GM23338 (cell line): ENCODE measurements around the gene ACVR1C.

Experiments used
- CREB1 ChIP-seq: fragments of 250-450 bp; sonication (Bioruptor Pico); IDR thresholded peaks from 2 replicates; pipeline ENCODE4 v1.5.0; 2020; ENCODE audit warnings: low read depth, mild to moderate bottlenecking, moderate library complexity
- TF ChIP-seq, protein P1 (sequence below), 2 experiments: fragments of 200-600 bp in 1 of 2; sonication (generic) in 1 of 2; conservative IDR thresholded peaks; 2 replicates each; pipeline versions ENCODE4 v1.5.1 to v1.6.1; 2016 to 2017; ENCODE audit warnings: antibody characterized with exemption in 2 of 2, low read depth in 2 of 2, mild to moderate bottlenecking in 2 of 2, moderate library complexity in 1 of 2

DNA sequence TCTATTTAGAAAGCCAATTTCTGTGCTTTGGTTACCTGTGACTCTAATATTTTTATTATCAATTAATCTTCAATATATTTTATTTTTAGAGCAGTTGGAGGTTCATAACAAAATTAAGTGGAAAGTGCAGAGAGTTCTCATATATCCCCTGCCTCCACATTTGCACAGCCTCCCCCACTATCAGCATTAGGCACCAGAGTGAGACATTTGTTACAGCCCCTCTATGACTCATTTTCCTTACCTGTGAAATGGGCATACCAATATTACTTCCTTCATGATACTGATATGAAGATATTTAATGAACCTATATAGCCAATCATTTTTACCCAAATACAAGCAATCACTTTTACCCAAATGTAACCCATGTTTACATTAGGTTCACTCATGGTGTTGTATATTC is 150.7 kb downstream of the ACVR1C start:
- TF ChIP-seq, protein P1, sequence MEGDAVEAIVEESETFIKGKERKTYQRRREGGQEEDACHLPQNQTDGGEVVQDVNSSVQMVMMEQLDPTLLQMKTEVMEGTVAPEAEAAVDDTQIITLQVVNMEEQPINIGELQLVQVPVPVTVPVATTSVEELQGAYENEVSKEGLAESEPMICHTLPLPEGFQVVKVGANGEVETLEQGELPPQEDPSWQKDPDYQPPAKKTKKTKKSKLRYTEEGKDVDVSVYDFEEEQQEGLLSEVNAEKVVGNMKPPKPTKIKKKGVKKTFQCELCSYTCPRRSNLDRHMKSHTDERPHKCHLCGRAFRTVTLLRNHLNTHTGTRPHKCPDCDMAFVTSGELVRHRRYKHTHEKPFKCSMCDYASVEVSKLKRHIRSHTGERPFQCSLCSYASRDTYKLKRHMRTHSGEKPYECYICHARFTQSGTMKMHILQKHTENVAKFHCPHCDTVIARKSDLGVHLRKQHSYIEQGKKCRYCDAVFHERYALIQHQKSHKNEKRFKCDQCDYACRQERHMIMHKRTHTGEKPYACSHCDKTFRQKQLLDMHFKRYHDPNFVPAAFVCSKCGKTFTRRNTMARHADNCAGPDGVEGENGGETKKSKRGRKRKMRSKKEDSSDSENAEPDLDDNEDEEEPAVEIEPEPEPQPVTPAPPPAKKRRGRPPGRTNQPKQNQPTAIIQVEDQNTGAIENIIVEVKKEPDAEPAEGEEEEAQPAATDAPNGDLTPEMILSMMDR (conservative IDR thresholded peaks at IDR 0.05; ENCODE audit: low read depth in 2 of 2): no peak
- no peak for TF ChIP-seq CREB1 (CRISPR knock-in tag)
